SU-DHL-6 (cell line): ENCODE data around the gene CYP39A1.

Experiments used
- CTCF ChIP-seq: fragments of 200-600 bp; sonication (generic); IDR thresholded peaks from one replicate; pipeline ENCODE4 v1.5.1; 2017; ENCODE audit warnings: antibody characterized with exemption, mild to moderate bottlenecking, low read length, moderate library complexity; ENCODE audit not compliant: insufficient read depth, poor library complexity, severe bottlenecking
- EZH2phosphoT487 ChIP-seq: fragments of 200-600 bp; sonication (generic), shearing (Covaris generic); conservative IDR thresholded peaks from 2 replicates; pipeline ENCODE4 v1.6.1; 2018; ENCODE audit warnings: mild to moderate bottlenecking, antibody characterized with exemption, low read length, moderate library complexity, mixed read lengths

GRCh38 chr6:46684771-46685170, 32.2 kb upstream of the CYP39A1 start:
- TF ChIP-seq CTCF = no peak
- TF ChIP-seq EZH2phosphoT487 = no peak
